ENCODE data around the gene MORF4L2.

GRCh38 chrX:103674531-103675454 is 11.7 kb downstream of the MORF4L2 start:
- TF ChIP-seq, protein P1, sequence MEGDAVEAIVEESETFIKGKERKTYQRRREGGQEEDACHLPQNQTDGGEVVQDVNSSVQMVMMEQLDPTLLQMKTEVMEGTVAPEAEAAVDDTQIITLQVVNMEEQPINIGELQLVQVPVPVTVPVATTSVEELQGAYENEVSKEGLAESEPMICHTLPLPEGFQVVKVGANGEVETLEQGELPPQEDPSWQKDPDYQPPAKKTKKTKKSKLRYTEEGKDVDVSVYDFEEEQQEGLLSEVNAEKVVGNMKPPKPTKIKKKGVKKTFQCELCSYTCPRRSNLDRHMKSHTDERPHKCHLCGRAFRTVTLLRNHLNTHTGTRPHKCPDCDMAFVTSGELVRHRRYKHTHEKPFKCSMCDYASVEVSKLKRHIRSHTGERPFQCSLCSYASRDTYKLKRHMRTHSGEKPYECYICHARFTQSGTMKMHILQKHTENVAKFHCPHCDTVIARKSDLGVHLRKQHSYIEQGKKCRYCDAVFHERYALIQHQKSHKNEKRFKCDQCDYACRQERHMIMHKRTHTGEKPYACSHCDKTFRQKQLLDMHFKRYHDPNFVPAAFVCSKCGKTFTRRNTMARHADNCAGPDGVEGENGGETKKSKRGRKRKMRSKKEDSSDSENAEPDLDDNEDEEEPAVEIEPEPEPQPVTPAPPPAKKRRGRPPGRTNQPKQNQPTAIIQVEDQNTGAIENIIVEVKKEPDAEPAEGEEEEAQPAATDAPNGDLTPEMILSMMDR (IDR thresholded peaks at IDR 0.05), result no peak
- TF ChIP-seq POLR2AphosphoS5 (IDR thresholded peaks at IDR 0.05), result no peak

Measured in transverse colon (tissue), 4 donors.